Vagina (tissue), 2 donors: ENCODE measurements around the gene WFIKKN1.

Experiments
- CTCF ChIP-seq, 3 experiments: fragments of 450-650 bp in 2 of 3; fragments of 200-600 bp in 1 of 3; sonication (generic) in 1 of 3; IDR thresholded peaks; one replicate each; pipeline ENCODE4 v1.5.1; 2017 to 2019; ENCODE audit warnings: antibody characterized with exemption in 3 of 3, mild to moderate bottlenecking in 2 of 3, moderate library complexity in 2 of 3
- POLR2A ChIP-seq, 2 donors: fragments of 450-650 bp; IDR thresholded peaks; one replicate each; pipeline ENCODE4 v1.6.1; 2017; ENCODE audit warnings: antibody characterized with exemption in 2 of 2, mild to moderate bottlenecking in 2 of 2, moderate library complexity in 2 of 2
- POLR2AphosphoS5 ChIP-seq, 2 donors: sonication (generic); formaldehyde crosslinking; IDR thresholded peaks; one replicate each; pipeline ENCODE4 v1.9.0; 2017; ENCODE audit warnings: antibody characterized with exemption in 2 of 2, mild to moderate bottlenecking in 2 of 2, low read depth in 1 of 2; ENCODE audit not compliant: insufficient read depth in 1 of 2

- TF ChIP-seq POLR2A (IDR thresholded peaks at IDR 0.05) (no peak), CTCF (IDR thresholded peaks at IDR 0.05) (no peak), POLR2AphosphoS5 (IDR thresholded peaks at IDR 0.05; ENCODE audit: insufficient read depth in 1 of 2, low read depth in 1 of 2) (no peak)
Measured at GRCh38 chr16:603933-604332, 26.9 kb upstream of the WFIKKN1 start.
